Gastrocnemius medialis (tissue), 4 donors: ENCODE measurements around the gene IL1F10. TPM values are rescaled to one million over a fixed set of nuclear protein-coding genes. Genes with fewer than 3 reads are reported as not detected.

Experiments used
- ATAC-seq, 2 donors: fragments of 150-250 bp; one replicate each; pipeline ENCODE4 v1.9.1; 2016
- DNase-seq, 2 donors: peaks; one replicate each; pipeline ENCODE4 v3.0.0-alpha.2; 2019
- H3K27ac ChIP-seq, 4 donors: fragments of 200-600 bp; sonication (generic); 1 replicate in 1 of 4; 2 replicates in 3 of 4; pipeline ENCODE4 v1.5.1; 2016 to 2018; ENCODE audit warnings: mild to moderate bottlenecking in 2 of 4, moderate library complexity in 1 of 4
- H3K27me3 ChIP-seq, 3 donors: fragments of 200-600 bp; sonication (generic) in 2 of 3; 1 replicate in 1 of 3; 2 replicates in 2 of 3; pipeline versions ENCODE4 v1.5.1 to v1.6.0; 2016 to 2019; ENCODE audit warnings: mild to moderate bottlenecking in 1 of 3, moderate library complexity in 1 of 3
- H3K36me3 ChIP-seq, 2 donors: fragments of 200-600 bp; sonication (generic) in 1 of 2; one replicate each; pipeline ENCODE4 v1.5.1; 2017 to 2018
- H3K4me1 ChIP-seq, 2 donors: fragments of 200-600 bp; sonication (generic) in 1 of 2; one replicate each; pipeline ENCODE4 v1.5.1; 2016 to 2017; ENCODE audit warnings: mild to moderate bottlenecking in 2 of 2
- H3K4me3 ChIP-seq, 4 donors: fragments of 200-600 bp; sonication (generic) in 3 of 4; 1 replicate in 1 of 4; 2 replicates in 3 of 4; pipeline ENCODE4 v1.5.1; 2016 to 2019; ENCODE audit warnings: mild to moderate bottlenecking in 2 of 4
- H3K9me3 ChIP-seq, 3 donors: fragments of 200-600 bp; sonication (generic) in 2 of 3; 1 replicate in 1 of 3; 2 replicates in 2 of 3; pipeline ENCODE4 v1.5.1; 2016 to 2019
- POLR2A ChIP-seq, 2 donors: fragments of 450-650 bp; IDR thresholded peaks; one replicate each; pipeline ENCODE4 v1.6.1; 2017; ENCODE audit warnings: antibody characterized with exemption in 2 of 2, mild to moderate bottlenecking in 2 of 2, moderate library complexity in 2 of 2
- in situ Hi-C, 4 donors: fragments of 200-750 bp; cut with MboI; loops; one replicate each; pipeline versions ENCODE4 v1.15.0 to v1.8.0; 2017; ENCODE audit warnings: low sequenced_read_pairs in 4 of 4
- intact Hi-C: fragments of 100-400 bp; cut with DNase I; formaldehyde crosslinking; loops from one replicate; pipeline ENCODE4 v1.15.1; 2023; ENCODE audit warnings: low total_unique reads
- total RNA-seq, 4 donors: library from RNA; depleted of rRNA; stranded (reverse); fragments of >200 nt; gene quantifications; one replicate each; pipeline versions ENCODE4 v1.1.0 to v1.2.3, GENCODE V29; 2016
- TF ChIP-seq, protein P1 (sequence below), 5 experiments: fragments of 450-650 bp in 3 of 5; fragments of 200-600 bp in 2 of 5; sonication (generic) in 2 of 5; IDR thresholded peaks in 4 of 5; conservative IDR thresholded peaks in 1 of 5; 1 replicate in 4 of 5; 2 replicates in 1 of 5; pipeline ENCODE4 v1.5.1; 2016 to 2019; ENCODE audit warnings: antibody characterized with exemption in 5 of 5, mild to moderate bottlenecking in 3 of 5, moderate library complexity in 3 of 5

Gene IL1F10
- total RNA-seq, 4 donors from 2014 or later, result not detected

DNA sequence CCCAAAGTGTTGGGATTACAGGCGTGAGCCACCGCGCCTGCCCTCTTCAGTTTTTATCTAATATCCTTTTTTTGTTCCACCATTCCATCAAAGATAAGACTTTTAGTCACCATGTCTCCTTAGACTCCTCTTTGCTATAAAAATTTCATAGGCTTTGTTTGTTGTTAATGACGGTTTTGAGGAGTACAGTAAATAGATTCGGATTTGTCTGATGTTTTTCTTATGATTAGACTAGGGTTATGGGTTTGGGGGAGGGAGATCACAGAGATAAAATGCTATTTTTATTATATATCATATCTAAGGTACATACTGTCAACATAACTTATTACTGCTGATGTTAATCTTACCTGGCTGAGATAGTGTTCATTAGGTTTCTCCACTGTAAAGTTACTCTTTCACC lies 21.3 kb upstream of the IL1F10 start:
- DNase-seq, result no peak
- Histone ChIP-seq H3K27me3 (no peaks in the 10 kb centered on the region), H3K4me3 (no peak overlapping the region), H3K27ac (no peak overlapping the region), H3K4me1 (no peaks in the 10 kb centered on the region), H3K9me3 (no peaks in the 10 kb centered on the region), H3K36me3 (no peaks in the 10 kb centered on the region)
- ATAC-seq, result no peak
- no peak for TF ChIP-seq POLR2A (IDR thresholded peaks at IDR 0.05)
- TF ChIP-seq, protein P1, sequence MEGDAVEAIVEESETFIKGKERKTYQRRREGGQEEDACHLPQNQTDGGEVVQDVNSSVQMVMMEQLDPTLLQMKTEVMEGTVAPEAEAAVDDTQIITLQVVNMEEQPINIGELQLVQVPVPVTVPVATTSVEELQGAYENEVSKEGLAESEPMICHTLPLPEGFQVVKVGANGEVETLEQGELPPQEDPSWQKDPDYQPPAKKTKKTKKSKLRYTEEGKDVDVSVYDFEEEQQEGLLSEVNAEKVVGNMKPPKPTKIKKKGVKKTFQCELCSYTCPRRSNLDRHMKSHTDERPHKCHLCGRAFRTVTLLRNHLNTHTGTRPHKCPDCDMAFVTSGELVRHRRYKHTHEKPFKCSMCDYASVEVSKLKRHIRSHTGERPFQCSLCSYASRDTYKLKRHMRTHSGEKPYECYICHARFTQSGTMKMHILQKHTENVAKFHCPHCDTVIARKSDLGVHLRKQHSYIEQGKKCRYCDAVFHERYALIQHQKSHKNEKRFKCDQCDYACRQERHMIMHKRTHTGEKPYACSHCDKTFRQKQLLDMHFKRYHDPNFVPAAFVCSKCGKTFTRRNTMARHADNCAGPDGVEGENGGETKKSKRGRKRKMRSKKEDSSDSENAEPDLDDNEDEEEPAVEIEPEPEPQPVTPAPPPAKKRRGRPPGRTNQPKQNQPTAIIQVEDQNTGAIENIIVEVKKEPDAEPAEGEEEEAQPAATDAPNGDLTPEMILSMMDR (IDR thresholded peaks at IDR 0.05 in 4 of 5, conservative IDR thresholded peaks at IDR 0.05 in 1 of 5), result no peak
- in situ Hi-C loops, result no loop called here
- intact Hi-C loops, result no loop called here

DNA sequence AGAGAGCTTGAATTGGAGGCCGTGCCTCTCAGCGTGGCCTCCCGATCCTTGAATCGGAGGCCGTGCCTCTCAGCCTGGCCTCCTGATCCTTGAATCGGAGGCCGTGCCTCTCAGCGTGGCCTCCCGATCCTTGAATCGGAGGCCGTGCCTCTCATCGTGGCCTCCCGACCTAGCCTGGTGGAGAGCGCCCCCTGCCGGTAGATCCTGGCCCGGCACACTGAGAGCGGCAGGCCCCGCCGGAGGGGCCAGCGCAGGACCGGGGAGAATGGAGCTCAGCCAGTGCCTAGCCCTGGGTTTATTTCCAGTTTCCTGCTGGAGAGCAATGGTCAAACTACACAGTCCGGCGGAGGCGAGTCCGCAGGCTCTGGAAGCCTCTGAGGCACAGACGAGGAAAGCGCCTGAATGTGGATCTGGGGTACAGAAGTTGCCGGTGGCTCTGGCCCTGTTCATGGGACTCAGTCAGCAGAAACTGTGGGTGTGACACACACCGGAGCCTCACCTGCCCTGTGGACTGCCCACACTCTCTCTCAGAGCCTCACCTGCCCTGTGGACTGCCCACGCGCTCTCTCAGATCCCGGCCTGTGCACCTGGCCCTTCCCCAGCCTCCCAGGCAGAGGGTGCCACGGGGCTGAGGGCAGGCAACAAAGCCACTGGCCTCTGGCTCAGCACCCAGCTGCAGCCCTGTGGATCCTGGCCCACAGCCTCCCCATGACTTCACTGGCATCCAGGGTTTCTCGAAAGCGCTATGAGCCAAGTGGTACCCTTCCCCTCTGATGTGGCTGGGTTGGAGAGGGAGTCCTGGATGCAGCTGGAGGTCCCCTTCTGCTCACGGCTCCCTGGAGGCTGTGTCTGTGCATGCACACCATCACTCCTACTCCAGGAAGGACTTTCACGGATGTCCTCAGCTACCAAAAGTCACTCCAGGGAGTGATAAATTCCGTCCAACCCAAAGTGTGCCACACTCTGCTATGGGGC lies 16.6 kb upstream of the IL1F10 start:
- Histone ChIP-seq H3K36me3 (no peaks in the 10 kb centered on the region), H3K4me1 (no peaks in the 10 kb centered on the region), H3K27me3 (no peaks in the 10 kb centered on the region), H3K9me3 (no peaks in the 10 kb centered on the region), H3K27ac (no peak overlapping the region), H3K4me3 (no peak overlapping the region)
- in situ Hi-C loops (no loop called here), intact Hi-C loops (no loop called here)
- ATAC-seq (no peak), DNase-seq (no peak)
- no peak for TF ChIP-seq POLR2A (IDR thresholded peaks at IDR 0.05)
- TF ChIP-seq, protein P1 (IDR thresholded peaks at IDR 0.05 in 4 of 5, conservative IDR thresholded peaks at IDR 0.05 in 1 of 5), result no peak

DNA sequence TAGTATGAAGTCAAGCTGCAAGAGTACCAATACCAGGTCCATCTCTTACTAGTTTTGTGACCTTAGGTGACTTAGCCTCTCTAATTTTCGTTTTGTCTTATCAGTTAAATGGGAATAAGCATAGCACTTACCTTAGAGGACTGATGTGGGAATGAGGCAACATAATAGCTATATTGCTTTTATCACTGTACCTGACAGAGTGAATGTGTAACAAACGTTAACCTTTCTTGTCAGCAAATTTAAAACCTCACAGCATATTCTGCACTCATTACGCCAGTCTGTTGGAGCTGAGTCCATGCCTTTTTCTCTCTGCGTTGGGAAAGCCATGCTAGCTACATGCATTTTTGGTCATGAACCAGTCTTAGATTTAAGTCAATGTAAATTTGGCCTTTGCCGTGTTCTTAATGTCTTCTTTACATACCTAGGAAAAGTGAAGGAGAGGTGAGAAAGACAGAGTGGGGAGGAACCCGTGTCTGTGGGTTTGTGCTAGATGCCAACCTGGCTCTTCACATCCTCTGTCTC lies 15.3 kb upstream of the IL1F10 start, which contains the start of gene IL36B:
Gene IL36B (minus strand): TSS at position 472 of the 522 bp plus-strand sequence.
- intact Hi-C loops (no loop called here), in situ Hi-C loops (no loop called here)
- TF ChIP-seq, protein P1 (IDR thresholded peaks at IDR 0.05 in 4 of 5, conservative IDR thresholded peaks at IDR 0.05 in 1 of 5), result no peak
- TF ChIP-seq POLR2A (IDR thresholded peaks at IDR 0.05), result no peak

DNA sequence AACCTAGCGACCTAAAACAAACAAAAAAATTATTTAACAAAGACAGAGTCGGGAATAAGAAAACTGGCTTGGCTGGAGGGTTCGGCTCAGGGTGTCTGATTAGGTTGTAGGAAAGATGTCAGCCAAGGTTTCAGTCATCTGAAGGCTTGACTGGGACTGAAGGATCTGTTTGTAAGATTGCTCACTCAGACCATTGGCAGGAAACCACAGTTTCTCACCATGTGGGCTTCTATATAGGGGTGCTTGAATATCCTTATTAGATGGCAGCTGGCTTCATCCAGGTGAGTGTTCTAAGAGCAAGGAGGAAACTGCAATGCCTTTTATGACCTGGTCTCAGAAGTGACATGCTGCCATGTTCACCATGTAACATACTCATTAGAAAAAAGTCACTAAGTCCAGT lies 14.1 kb upstream of the IL1F10 start:
- Histone ChIP-seq H3K27me3 (no peaks in the 10 kb centered on the region), H3K4me1 (no peaks in the 10 kb centered on the region), H3K4me3 (no peak overlapping the region), H3K36me3 (no peaks in the 10 kb centered on the region), H3K9me3 (no peaks in the 10 kb centered on the region), H3K27ac (no peak overlapping the region)
- intact Hi-C loops, result no loop called here
- TF ChIP-seq, protein P1 (IDR thresholded peaks at IDR 0.05 in 4 of 5, conservative IDR thresholded peaks at IDR 0.05 in 1 of 5), result no peak
- in situ Hi-C loops, result no loop called here
- ATAC-seq (no peak), DNase-seq (no peak)

More for the DNA sequence above, 15.3 kb upstream of the IL1F10 start, which contains the start of gene IL36B:
- H3K27me3 ChIP-seq, result no peaks in the 10 kb centered on the region
- no peaks in the 10 kb centered on the region for H3K9me3 ChIP-seq
- H3K4me1 ChIP-seq, result no peaks in the 10 kb centered on the region
- no peaks in the 10 kb centered on the region for H3K36me3 ChIP-seq
- no peak within 1 kb of the TSS for H3K27ac ChIP-seq
- no peak within 1 kb of the TSS for H3K4me3 ChIP-seq
- DNase-seq, result no peak
- no peak for ATAC-seq
